Stomach (tissue), 4 donors: ENCODE measurements around the gene MICB.

ENCODE experiments used
- POLR2A ChIP-seq, 4 donors: fragments of 450-650 bp; IDR thresholded peaks; one replicate each; pipeline ENCODE4 v1.6.1; 2016; ENCODE audit warnings: antibody characterized with exemption in 4 of 4, control low read depth in 2 of 4, mild to moderate bottlenecking in 1 of 4, moderate library complexity in 1 of 4
- TF ChIP-seq, protein P1 (sequence below), 7 experiments: fragments of 450-650 bp in 4 of 7; fragments of 200-600 bp in 3 of 7; sonication (generic) in 3 of 7; IDR thresholded peaks; one replicate each; pipeline ENCODE4 v1.5.1; 2016 to 2019; ENCODE audit warnings: antibody characterized with exemption in 7 of 7, control low read depth in 2 of 7, mild to moderate bottlenecking in 1 of 7

DNA sequence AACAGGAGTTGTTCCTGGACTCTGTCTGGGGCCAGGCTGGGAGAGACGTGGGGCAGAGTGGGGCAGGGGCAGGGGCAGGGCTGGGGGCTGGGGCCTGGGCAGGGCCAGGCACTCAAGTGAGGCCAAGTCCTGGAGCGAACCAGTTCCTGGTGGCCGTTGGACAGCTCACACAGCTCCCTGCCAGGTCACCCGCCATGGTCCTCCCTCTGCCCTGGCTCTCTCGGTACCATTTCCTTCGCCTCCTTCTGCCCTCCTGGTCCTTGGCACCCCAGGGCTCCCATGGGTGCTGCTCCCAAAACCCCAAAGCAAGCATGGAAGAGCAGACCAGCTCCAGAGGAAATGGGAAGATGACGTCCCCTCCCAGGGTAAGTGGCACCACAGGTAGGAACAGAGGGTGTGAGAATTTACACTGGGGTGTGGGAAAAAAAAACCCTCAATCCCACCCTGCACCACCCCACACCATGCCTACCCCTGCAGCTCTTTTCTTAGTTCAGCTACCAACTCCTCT is 30.9 kb downstream of the MICB start, which contains the start of gene MCCD1:
- TF ChIP-seq POLR2A (IDR thresholded peaks at IDR 0.05): no peak
- TF ChIP-seq, protein P1, sequence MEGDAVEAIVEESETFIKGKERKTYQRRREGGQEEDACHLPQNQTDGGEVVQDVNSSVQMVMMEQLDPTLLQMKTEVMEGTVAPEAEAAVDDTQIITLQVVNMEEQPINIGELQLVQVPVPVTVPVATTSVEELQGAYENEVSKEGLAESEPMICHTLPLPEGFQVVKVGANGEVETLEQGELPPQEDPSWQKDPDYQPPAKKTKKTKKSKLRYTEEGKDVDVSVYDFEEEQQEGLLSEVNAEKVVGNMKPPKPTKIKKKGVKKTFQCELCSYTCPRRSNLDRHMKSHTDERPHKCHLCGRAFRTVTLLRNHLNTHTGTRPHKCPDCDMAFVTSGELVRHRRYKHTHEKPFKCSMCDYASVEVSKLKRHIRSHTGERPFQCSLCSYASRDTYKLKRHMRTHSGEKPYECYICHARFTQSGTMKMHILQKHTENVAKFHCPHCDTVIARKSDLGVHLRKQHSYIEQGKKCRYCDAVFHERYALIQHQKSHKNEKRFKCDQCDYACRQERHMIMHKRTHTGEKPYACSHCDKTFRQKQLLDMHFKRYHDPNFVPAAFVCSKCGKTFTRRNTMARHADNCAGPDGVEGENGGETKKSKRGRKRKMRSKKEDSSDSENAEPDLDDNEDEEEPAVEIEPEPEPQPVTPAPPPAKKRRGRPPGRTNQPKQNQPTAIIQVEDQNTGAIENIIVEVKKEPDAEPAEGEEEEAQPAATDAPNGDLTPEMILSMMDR (IDR thresholded peaks at IDR 0.05): no peak
